ENCODE measurements around the gene RBM5.
A peak's percentile ranks its signal among the peaks of the same experiment; 100 is the strongest.

RBM5 gene

GRCh38 chr3:50167069-50167840, 78.5 kb downstream of the RBM5 start (continued):
- TF ChIP-seq ZNF280C (tag by site-specific recombination; IDR thresholded peaks at IDR 0.05), result no peak
- no peak for TF ChIP-seq HOXD13 (CRISPR knock-in tag; IDR thresholded peaks at IDR 0.05; ENCODE audit: borderline replicate concordance)
- no peak for TF ChIP-seq ZNF138 (tag by site-specific recombination; IDR thresholded peaks at IDR 0.05; ENCODE audit: borderline replicate concordance)
- no peak for TF ChIP-seq ZNF416 (tag by site-specific recombination; IDR thresholded peaks at IDR 0.05)
- no peak for TF ChIP-seq KLF10 (tag by site-specific recombination; IDR thresholded peaks at IDR 0.05)
- TF ChIP-seq KLF9 (tag by site-specific recombination; IDR thresholded peaks at IDR 0.05; ENCODE audit: low read depth), result no peak

- CTCF ChIA-PET, result interaction anchor here (0.8 kb wide), 1 partner anchor 47 kb away, joined by 3 read pairs; no protein-coding TSS in a partner anchor
- POLR2A ChIA-PET, result no interaction called here
- no peaks in the 10 kb centered on the region for H3K9me3 ChIP-seq (ENCODE audit: control insufficient read depth, insufficient read depth, low read depth, low read length)
Measured at GRCh38 chr3:50167841-50168209, 79.1 kb downstream of the RBM5 start.

GRCh38 chr3:50168388-50168787, 79.7 kb downstream of the RBM5 start:
- Histone ChIP-seq H3K36me3 (ENCODE audit: control insufficient read depth in 2 of 2, insufficient read depth in 1 of 2, low read length in 2 of 2) (peaks cover 0 to 22% of the 10 kb centered on the region in 2 experiments; a peak in 1 of 3 replicates), H3K27ac (ENCODE audit: extremely low read depth, low read depth, low read length) (no peak overlapping the region), H3K4me1 (ENCODE audit: control insufficient read depth, insufficient read depth, low read length) (peaks cover 10% of the 10 kb centered on the region), H3K4me3 (ENCODE audit: low read depth, low read length) (no peak overlapping the region), H3K9me3 (ENCODE audit: control insufficient read depth, insufficient read depth, low read depth, low read length) (no peaks in the 10 kb centered on the region)
- CTCF ChIA-PET, result interaction anchor here (0.5 to 0.8 kb wide), 2 partner anchors 47 to 77 kb away, joined by 3 read pairs; no protein-coding TSS in a partner anchor
- TF ChIP-seq MEIS1 (CRISPR knock-in tag; IDR thresholded peaks at IDR 0.05; ENCODE audit: borderline replicate concordance) (no peak), ZNF2 (tag by site-specific recombination; IDR thresholded peaks at IDR 0.05) (no peak), KLF7 (tag by site-specific recombination; IDR thresholded peaks at IDR 0.05; ENCODE audit: borderline replicate concordance) (no peak), ZNF362 (tag by site-specific recombination; IDR thresholded peaks at IDR 0.05) (no peak), ZNF391 (tag by site-specific recombination; IDR thresholded peaks at IDR 0.05; ENCODE audit: borderline replicate concordance, low read depth) (no peak), ZNF174 (tag by site-specific recombination; IDR thresholded peaks at IDR 0.05) (no peak), ZNF132 (tag by site-specific recombination; IDR thresholded peaks at IDR 0.05; ENCODE audit: borderline replicate concordance) (no peak)
- POLR2A ChIA-PET, result no interaction called here

More at GRCh38 chr3:50167841-50168209, 79.1 kb downstream of the RBM5 start:
- 0 out of 2 replicates have a peak overlapping the region, but pooled peaks have one; percentile 16 for H3K27ac ChIP-seq (ENCODE audit: extremely low read depth, low read depth, low read length)
- H3K36me3 ChIP-seq (ENCODE audit: control insufficient read depth in 2 of 2, insufficient read depth in 1 of 2, low read length in 2 of 2), result peaks cover 0 to 28% of the 10 kb centered on the region in 2 experiments; a peak in 1 of 3 replicates
- peaks cover 10% of the 10 kb centered on the region for H3K4me1 ChIP-seq (ENCODE audit: control insufficient read depth, insufficient read depth, low read length)
- no peak overlapping the region for H3K4me3 ChIP-seq (ENCODE audit: low read depth, low read length)
- TF ChIP-seq ZNF2 (tag by site-specific recombination; IDR thresholded peaks at IDR 0.05) (no peak), ZSCAN18 (tag by site-specific recombination; IDR thresholded peaks at IDR 0.05) (no peak), BCL6B (tag by site-specific recombination; IDR thresholded peaks at IDR 0.05) (no peak), ZBTB21 (tag by site-specific recombination; IDR thresholded peaks at IDR 0.05) (no peak), ATF2 (tag by site-specific recombination; IDR thresholded peaks at IDR 0.05; ENCODE audit: low read depth) (no peak)

Data from HEK293 (cell line).